NOMO-1 treated with DMSO at 0.1 percent for 48 hours (cell line): Measurements from ENCODE around the gene DIDO1.

Experiments
- DNase-seq: peaks from one replicate; lab custom pipeline; 2025; ENCODE audit not compliant: unreplicated experiment; lab: John Stamatoyannopoulos, UW

The DIDO1 gene

GRCh38 chr20:62837790-62838127, 88.5 kb downstream of the DIDO1 start:
- peak; percentile 74 for DNase-seq

GRCh38 chr20:62836967-62837490, 89.3 kb downstream of the DIDO1 start:
- no peak for DNase-seq

DNA sequence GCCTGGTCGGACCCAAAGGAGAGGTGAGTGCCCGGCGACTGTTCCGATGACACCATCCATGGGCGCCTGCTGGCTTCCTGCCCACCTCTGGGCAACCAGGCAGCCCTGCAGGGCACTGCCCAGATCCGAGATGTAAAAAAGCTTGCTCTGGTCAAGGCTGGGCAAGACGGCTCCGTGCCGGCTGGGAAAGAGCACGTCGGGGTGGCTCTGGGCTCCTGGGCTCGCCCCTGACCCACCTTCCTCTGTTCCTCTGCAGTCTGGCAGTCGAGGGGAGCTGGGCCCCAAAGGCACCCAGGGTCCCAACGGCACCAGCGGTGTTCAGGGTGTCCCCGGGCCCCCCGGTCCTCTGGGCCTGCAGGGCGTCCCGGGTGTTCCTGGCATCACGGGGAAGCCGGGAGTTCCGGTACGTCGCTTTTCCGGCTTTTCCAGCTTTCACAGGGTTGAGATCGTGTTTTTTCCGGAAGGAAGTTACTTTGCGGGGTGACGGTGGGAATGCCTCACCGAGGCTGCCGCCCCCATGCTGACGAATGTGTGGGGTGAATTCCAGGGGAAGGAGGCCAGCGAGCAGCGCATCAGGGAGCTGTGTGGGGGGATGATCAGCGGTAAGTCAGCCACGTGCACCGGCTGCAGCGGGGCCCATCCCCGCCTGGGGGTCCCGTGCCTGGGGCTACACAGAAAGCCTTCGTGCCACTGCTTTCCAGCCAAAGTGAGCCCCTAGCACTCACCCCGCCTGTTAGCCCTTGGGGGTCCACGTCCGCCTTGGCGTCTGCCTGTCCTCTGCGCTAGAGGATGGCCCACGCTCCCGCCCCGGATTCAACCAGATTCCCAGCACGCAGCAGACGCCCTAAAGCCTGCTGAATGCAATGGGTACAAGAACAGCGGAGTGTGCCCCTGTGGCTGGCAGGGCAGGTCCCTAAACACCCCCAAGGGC, 90.1 kb downstream of the DIDO1 start:
- no peak for DNase-seq

DNA sequence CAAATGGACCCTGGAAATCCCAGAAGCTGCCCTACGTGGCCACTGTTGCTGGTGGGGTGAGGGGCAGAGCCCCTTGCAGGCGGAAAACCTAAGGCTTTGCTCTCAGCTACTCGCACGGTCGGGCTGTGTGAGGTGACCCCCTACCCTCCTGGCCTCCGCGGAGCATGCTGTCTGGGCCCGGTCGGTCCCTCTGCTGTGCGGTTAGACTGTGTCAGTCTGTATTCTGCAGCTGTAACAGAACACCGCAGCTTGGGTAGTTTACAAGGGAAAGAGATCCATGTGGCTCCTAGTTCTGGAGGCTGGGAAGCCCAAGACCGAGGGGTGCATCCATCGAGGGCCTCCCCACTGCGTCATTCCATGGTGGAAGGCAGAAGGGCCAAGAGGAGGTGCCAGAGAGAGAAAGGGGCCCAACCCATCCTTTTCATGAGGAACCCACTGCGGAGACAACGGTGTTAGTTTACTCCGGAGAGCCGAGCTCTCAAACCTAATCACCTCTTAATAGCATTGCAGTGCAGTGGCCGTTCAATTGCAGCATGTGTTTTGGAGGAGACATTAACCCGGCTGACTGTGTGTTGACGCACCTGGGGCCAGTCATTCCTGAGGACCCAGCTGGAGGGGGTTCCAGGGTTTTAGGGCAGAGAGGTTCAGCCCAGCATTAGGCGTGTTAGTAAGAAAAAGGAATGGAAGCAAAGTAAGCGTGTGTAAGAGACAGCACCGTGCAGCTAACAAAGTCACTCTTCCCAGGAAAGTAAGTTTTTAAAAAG, 91.2 kb downstream of the DIDO1 start:
- no peak for DNase-seq

DNA sequence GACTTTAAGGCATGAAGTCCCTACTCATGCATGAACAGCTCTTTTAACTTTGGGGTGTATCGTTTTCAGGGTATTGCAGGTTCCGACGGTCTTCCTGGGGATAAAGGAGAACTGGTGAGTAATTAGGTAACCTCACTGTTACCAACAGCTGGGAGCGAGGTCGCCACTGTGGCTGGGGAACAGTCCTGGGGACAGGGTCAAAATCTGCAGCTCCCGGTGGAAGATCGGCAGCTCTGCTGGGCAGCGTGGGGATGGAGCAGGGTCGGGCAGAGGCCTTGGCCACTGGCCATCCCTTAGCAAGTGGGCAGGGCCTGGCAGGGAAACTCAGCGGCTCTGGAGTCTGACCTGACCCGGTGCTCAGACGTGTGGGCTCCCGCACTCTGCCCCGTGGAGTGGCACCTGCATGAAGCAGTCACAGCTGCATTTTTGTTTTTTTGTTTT, 93.3 kb downstream of the DIDO1 start:
- DNase-seq: peak; percentile 86

DNA sequence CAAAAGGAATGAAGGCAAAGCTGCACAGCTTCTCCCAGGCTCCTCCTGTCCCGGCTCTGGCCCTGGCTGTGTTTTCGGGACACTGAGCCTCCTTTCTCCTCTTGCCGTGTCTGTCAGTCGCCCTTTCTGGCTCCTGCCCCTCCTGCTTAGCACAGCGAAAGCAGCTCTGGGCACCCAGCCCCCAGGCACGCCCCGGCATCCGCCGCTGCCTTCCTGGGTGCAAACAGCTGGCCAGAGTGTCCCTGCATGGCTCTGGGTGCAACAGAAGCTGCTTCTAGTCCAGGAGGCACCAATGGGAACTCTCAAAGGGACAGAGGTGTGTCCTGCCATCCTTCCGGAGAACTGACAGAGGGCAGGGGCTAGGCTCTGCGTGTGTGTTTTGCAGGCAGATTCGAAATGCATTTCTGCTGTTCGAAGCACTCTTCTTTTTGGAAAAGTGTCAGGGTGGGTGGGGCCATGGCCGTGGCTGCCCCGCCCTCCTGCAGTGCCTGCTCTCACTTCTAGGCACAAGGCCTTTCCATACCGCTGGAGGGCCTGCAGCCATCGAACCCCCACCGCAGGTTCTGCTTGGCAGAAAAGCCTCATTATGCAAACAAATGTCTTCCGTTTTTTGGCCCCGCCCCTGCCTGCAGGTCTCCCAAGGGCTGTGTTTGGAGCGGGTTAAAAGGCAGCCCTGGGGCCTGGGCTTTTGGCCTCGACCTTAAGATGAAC, 93.9 kb downstream of the DIDO1 start:
- DNase-seq: peak; percentile 95

DNA sequence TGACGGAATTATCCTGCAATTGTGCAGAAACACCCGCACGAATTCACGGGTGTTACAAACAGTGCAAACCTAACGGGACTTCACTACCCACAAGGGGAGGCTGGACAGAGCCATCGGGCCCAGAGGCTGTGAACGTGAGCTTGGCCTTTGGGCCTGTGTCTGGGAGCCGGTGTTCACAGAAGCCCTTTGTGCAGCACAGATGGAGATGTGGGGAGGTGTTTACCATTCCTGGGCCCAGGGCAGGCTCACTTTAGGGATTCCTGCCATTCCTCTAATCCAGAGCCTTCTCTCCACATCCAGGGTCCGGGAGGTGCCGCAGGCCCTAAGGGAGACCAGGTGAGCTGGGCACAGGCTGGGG, 94.5 kb downstream of the DIDO1 start:
- no peak for DNase-seq

DNA sequence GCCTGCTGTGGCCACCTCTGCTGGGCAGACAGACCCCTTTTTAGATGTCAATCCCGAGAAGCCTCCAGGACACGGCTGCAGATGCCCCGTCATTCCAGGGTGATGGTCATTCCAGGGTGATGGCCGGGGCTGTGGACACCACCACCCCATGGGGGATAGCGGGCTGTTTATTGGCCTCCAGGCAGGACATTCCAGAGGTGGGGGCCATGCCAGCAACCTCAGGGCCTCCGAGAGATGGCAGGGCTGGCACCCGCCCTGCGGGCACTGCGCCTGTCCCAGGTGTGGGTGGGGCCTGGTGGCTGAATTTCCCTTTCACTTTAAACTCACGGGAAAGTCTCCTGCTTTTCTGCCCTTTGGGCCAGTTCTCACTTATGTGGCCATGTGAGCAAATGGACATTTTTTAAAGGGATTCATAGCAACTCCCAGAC, 94.9 kb downstream of the DIDO1 start:
- DNase-seq: no peak

GRCh38 chr20:62830821-62831220, 95.5 kb downstream of the DIDO1 start:
- DNase-seq: peak; percentile 76

DNA sequence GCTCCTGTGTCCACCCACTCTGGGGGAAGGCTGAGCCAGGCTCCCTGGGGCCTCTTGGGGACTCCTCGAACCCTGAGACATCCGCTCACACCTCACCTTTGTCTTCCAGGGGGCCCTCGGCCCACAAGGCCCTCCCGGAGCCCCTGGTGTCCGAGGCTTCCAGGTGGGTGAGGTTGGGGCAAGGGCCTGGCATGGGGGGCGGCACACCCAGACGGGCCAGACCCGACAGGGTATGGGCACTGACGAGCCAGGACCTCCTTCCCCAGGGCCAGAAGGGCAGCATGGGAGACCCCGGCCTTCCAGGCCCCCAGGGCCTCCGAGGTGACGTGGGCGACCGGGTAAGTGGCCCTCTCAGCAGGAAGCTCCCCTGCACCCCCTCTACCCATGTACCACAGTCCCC, 96.1 kb downstream of the DIDO1 start:
- DNase-seq: no peak

DNA sequence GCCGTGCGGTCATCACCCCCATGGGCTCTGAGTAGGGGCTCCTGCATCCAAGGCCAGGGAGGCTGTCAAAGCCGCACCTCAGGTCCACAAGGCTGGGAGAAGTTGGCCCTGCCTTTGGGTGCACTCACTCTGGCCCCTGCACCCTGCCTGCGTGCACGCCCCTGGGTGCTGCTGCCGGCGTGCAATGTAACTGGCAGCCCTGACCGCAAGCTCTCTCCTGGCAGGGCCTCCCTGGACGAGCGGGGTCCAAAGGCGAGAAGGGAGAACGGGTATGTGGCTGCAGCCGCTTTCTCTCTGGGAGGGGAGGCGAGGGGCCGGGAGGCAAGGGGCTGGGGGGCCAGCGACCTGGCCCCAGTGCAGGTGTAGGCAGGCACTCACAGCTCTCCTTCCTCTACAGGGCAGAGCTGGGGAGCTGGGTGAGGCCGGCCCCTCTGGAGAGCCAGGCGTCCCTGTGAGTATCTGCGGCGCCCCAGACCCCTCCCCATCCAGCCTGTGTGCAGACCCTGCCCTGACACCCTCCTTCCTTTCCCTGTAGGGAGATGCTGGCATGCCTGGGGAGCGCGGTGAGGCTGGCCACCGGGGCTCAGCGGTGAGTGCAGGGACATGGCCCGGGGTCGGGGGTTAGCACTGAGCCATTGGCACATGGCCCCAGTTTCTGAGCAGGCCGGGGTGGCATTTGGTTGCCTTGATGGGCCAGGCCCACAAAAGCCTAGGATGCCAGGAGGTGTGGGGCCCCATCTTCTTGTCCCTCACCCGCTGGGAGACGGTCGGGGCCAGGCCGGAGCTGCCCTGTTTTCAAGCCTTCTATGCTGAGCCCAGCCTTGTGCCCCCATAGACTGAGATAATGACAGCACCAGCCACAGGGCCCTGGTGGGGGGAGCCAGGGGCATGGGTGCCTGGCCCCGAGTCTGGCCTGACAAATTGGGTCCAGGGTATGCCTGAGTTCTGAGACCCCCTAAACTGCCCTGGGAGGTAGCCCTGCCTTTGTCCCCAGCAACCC, 96.8 kb downstream of the DIDO1 start:
- DNase-seq: no peak

DNA sequence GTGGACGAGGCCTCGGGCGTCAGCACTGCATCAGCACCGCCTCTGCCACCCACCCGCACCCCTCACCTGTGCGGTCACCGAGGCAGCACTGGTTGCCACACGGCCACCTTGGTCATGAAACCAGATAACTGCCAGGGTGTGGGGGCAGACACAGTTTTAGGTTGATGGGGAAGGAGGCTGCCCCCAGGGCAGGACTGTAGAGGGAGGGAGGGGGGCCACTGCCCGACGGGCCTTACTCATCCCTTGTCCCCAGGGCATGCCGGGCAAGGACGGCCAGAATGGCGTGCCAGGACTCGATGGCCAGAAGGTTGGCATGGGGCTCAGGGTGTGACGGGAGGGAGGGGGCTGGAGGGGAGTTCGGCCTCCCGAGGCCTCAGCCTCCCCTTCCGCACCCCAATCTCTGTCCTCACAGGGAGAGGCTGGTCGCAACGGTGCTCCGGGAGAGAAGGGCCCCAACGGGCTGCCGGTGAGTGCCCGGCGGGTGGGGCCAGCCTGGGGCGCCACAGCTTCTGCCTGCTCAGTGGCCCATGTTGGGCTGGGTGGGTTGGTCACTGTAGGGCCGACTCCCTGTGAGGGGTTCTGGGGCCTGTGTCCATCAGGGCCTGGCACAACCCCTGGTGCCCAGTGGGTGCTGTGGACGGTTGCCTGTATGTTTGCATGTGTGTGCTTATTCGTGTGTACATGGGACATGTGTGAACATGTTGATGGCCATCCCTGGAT, 97.6 kb downstream of the DIDO1 start:
- no peak for DNase-seq

- DNase-seq: no peak
Observed at GRCh38 chr20:62828051-62828450, 98.3 kb downstream of the DIDO1 start.
